HT-29 (cell line): ENCODE measurements around the gene TUBGCP3. TPM values are rescaled to one million over a fixed set of nuclear protein-coding genes. Genes with fewer than 3 reads are reported as not detected.

Experiments
- DNase-seq: peaks from one replicate; pipeline ENCODE4 v3.0.0-alpha.2; 2015; ENCODE audit warnings: low spot score
- total RNA-seq: library from RNA; depleted of rRNA; stranded (reverse); fragments of >200 nt; shearing (Covaris generic); gene quantifications from 2 replicates; pipeline ENCODE4 v1.2.3, GENCODE V29; 2014; rRNA removed

The TUBGCP3 gene
- total RNA-seq, 1 experiment from 2014 or later, result 42.6 TPM

- DNase-seq, result no peak
Measured at GRCh38 chr13:112441779-112442310, 146.1 kb downstream of the TUBGCP3 start.

GRCh38 chr13:112441226-112441625 is 146.7 kb downstream of the TUBGCP3 start:
- DNase-seq, result no peak

- no peak for DNase-seq
Measured at GRCh38 chr13:112438515-112438914, 149.4 kb downstream of the TUBGCP3 start.

DNA sequence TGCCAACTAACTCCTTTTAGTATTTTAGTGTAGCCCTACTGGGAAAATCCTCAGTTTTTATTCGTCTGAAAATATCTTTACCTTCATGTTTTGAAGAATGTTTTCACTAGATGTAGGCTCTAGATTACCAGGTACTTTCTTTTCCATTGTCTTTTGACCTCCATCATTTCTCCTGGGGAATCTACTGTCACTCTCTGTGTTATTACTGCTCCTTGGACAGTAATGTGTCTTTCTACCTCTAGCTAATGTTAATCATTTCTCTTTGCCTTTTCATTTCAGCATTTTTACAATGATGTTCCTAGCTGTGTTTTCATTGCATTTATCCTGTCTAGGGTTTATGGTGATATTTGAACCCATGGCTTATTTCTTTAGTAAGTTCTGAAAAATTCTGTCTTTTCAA is 149.9 kb downstream of the TUBGCP3 start:
- DNase-seq, result no peak

DNA sequence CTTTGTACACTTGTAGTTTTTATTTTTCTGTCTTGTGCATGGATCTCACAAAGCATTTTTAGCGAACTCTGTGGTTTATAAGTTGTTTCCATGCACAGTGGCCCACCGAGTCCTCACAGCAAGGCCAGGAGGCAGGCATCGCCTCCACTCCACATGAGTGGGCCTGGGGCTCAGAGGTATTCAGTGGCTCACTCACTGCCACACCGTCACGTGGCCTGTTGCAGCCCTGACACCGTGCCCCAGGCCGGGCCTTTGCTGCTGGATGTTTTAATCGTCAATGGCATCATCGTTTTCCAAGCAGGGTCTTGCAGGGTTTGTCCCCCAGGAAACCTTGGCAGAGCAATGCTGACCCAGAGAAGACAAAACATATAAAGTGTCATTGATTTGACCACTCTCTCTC is 152.0 kb downstream of the TUBGCP3 start:
- no peak for DNase-seq

Other genes starting within 250 kb of the TUBGCP3 start
- not detected in 2 replicates for gene SPACA7, start 211.8 kb downstream of the TUBGCP3 start, total RNA-seq
- 37.0 and 42.5 TPM in 2 replicates for gene ATP11A, start 101.9 kb upstream of the TUBGCP3 start, total RNA-seq